Smooth muscle cell of bladder (primary cell): ENCODE measurements around the gene PRXL2A. TPM values are rescaled to one million over a fixed set of nuclear protein-coding genes. Genes with fewer than 3 reads are reported as not detected.

ENCODE experiments used
- total RNA-seq: library from RNA; depleted of rRNA; stranded (reverse); fragments of >200 nt; gene quantifications from 2 replicates; pipeline ENCODE4 v1.2.3, GENCODE V29; 2014

PRXL2A gene, protein sequence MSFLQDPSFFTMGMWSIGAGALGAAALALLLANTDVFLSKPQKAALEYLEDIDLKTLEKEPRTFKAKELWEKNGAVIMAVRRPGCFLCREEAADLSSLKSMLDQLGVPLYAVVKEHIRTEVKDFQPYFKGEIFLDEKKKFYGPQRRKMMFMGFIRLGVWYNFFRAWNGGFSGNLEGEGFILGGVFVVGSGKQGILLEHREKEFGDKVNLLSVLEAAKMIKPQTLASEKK
- total RNA-seq, result 3.6 and 4.9 TPM in 2 replicates

DNA sequence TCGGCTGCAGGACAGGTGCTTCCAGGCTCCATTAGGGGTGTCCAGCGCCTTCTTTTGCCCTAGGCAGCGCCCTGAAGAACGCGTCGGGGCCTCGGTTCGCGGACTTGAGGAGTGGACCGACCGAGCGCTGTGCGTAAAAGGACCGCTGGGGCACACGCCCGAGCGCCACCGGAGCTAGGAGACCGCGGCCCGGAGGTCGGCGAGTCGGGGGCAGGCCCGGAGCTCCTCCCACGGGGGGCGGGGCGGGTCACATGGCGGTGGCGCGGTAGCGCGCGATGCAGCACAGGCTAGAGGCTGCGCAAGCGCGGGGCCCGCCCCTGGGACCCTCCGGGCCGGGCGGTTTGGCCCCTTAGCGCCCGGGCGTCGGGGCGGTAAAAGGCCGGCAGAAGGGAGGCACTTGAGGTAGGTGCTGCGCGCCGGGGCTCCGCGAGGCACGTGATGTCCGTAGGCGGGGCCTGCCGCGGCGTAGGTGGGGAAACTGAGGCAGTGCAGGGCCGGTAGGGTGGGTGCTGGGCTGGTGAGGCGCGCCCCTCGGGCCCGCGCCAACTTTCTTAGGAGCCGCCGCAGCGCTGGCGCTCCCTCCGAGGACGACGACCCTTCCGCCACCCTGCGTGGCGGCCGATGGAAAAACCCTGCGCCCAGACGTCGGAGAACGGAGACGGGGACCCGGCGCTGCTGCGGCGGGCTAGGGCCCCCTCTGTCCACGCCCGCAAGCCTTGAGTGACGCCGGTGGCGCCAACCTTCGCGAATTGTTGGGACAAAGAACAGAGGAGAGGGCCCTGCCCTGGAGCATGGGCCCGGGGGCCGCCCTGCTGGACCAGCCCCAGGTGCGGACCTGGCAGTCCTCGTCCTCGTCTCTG, at the start of gene PRXL2A:
PRXL2A (plus strand) TSS at position 310 of the 860 bp plus-strand sequence. CDS start 11,917 bp downstream, outside the sequence.

DNA sequence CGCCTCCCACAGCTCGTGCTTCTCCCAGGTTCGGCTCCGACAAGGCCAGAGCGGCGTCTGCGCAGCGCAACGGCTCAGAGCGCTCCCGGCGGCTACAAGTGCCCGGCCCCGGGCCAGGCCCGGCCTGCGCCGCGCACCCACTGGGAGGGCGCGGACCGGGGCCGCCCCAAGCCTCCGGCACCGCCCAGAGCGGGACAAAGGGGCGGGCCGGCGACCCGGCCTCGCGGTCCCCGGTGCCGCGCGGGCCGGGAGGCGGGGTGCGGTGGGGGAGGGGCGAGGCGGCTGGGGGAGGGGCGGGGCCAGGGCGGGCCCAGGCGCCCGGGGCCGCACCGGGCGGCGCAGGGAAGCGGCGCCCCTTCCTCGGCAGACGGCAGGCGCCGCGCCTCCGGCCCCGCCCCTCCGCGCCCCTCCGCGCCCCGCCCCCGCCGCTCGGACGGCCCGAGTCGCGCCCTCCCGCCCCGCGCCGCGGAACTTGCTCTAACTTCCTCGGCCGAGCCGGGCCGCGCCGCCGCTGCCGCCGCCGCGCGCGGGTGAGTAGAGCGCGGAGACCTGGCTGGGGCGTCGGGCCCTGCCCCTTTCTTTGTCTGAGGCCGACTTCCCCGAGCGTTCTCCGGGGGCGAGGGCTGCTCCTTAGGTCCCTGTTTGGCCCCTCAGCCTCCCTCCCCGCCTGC, 45.6 kb downstream of the PRXL2A start, which contains the start of gene TSPAN14:
TSPAN14 (plus strand) TSS at position 469 of the 671 bp plus-strand sequence. CDS start 34,924 bp downstream, outside the sequence.

Other genes with a start within 250 kb of the PRXL2A start
- gene ANXA11, start 203.0 kb upstream of the PRXL2A start, total RNA-seq, result 52.5 and 82.4 TPM in 2 replicates
- not detected in 2 replicates for gene MAT1A, start 118.9 kb upstream of the PRXL2A start, total RNA-seq
- not detected in 2 replicates for gene DYDC1, start 51.8 kb upstream of the PRXL2A start, total RNA-seq
- gene DYDC2, start 51.8 kb upstream of the PRXL2A start, total RNA-seq, result not detected in 2 replicates
- gene TSPAN14, start 45.8 kb downstream of the PRXL2A start, total RNA-seq, result 7.4 and 12.0 TPM in 2 replicates
- gene SH2D4B, start 129.4 kb downstream of the PRXL2A start, total RNA-seq, result not detected in 2 replicates